OCI-LY7 (cell line): ENCODE results near the gene ZMIZ2.

Experiments used
- EZH2phosphoT487 ChIP-seq: fragments of 200-600 bp; sonication (generic); IDR thresholded peaks from 2 replicates; pipeline ENCODE4 v1.6.1; 2018; ENCODE audit warnings: low read depth, borderline replicate concordance, mild to moderate bottlenecking, mixed run types, antibody characterized with exemption, low read length, moderate library complexity, mixed read lengths
- TF ChIP-seq, protein P1 (sequence below): fragments of 200-600 bp; sonication (generic); conservative IDR thresholded peaks from 2 replicates; pipeline ENCODE4 v1.5.1; 2014; ENCODE audit warnings: mild to moderate bottlenecking, antibody characterized with exemption, low read length, moderate library complexity, mixed read lengths

DNA sequence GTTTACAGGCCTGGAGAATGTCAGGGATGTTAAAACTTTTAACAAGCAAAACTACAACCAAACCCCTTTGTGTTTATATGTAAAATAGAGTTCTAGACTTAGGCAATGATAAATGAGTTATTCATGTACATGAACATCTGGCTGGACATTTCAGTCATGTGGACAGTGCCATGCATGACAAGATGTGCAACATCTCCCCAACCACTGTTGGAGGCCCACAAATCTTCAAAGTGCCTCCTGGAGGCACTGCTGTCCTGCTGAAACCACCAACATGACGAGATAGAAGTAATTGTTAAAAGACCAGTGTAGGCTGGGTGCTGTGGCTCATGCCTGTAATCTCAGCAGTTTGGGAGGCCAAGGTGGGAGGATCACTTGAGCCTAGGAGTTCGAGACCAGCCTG, 66.3 kb downstream of the ZMIZ2 start:
- TF ChIP-seq, protein P1, sequence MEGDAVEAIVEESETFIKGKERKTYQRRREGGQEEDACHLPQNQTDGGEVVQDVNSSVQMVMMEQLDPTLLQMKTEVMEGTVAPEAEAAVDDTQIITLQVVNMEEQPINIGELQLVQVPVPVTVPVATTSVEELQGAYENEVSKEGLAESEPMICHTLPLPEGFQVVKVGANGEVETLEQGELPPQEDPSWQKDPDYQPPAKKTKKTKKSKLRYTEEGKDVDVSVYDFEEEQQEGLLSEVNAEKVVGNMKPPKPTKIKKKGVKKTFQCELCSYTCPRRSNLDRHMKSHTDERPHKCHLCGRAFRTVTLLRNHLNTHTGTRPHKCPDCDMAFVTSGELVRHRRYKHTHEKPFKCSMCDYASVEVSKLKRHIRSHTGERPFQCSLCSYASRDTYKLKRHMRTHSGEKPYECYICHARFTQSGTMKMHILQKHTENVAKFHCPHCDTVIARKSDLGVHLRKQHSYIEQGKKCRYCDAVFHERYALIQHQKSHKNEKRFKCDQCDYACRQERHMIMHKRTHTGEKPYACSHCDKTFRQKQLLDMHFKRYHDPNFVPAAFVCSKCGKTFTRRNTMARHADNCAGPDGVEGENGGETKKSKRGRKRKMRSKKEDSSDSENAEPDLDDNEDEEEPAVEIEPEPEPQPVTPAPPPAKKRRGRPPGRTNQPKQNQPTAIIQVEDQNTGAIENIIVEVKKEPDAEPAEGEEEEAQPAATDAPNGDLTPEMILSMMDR = peak; percentile 50
- no peak for TF ChIP-seq EZH2phosphoT487
